Liver (tissue), 3 donors: ENCODE data around the gene ALX4.

Experiments used
- CTCF ChIP-seq: fragments of 150-350 bp; IDR thresholded peaks from 2 replicates; pipeline ENCODE4 v1.5.1; 2017; ENCODE audit warnings: improper control_type of control experiment, low read depth, low read length; ENCODE audit not compliant: missing input control
- EGR1 ChIP-seq, 2 donors: IDR thresholded peaks; 2 replicates each; pipeline ENCODE4 v1.6.1; 2016 to 2018; ENCODE audit warnings: antibody characterized with exemption in 2 of 2, low read depth in 2 of 2
- MAX ChIP-seq: IDR thresholded peaks from 2 replicates; pipeline ENCODE4 v1.6.1; 2016; ENCODE audit warnings: antibody characterized with exemption
- donor health status: healthy.
- donor health status: healthy.

DNA sequence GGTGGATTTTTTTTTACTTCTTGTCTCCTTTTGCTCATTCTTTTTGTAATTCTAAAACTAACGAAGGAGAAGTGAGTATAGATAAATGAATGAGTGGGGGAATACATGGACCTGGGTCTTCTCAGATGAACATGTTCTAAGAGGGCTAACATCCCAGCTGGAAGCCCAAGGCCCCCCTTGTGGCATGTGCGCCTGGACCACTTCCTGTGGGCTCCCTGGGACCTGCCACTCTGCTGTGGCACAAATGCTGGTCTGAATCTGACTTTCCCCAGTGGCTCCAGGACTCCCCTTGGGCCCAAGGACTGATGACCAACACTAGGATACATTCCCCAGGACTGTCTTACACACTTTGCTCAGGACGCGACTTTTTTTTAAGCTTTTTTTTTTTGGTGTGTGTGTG lies 32.7 kb upstream of the ALX4 start:
- TF ChIP-seq CTCF (no peak), EGR1 (IDR thresholded peaks at IDR 0.05; ENCODE audit: low read depth in 2 of 2) (no peak), MAX (no peak)
